Left cardiac atrium (tissue), 4 donors: ENCODE results near the gene SUZ12. TPM values are rescaled to one million over a fixed set of nuclear protein-coding genes. Genes with fewer than 3 reads are reported as not detected.
"Not testable (repeated sequence)": the region's sequence is repeated elsewhere in the genome, so short reads cannot be mapped to it uniquely, and the experiment has no call there.

Experiments
- ATAC-seq, 2 donors: fragments of 200-7000 bp; cut with Tn5 transposase; one replicate each; pipeline ENCODE4 v1.9.1; 2020; ENCODE audit warnings: mild to moderate bottlenecking in 2 of 2, moderate library complexity in 2 of 2
- DNase-seq: peaks from one replicate; pipeline ENCODE4 v3.0.0-alpha.2; 2020
- intact Hi-C, 2 donors: fragments of 100-400 bp; cut with DNase I; formaldehyde crosslinking; loops; one replicate each; pipeline versions ENCODE4 v1.14.1 to v1.15.1; 2022 to 2023
- long read RNA-seq: library from polyadenylated mRNA; unstranded; transcript quantifications from one replicate; pipeline ENCODE4 v2.0.0, GENCODE V29; 2021
- total RNA-seq, 2 donors: library from RNA; stranded (reverse); fragmentation: NEBNext Ultra II Directional; extraction: Animal tissue kit (Norgen Biotek cat#: 25700); gene quantifications; one replicate each; pipeline ENCODE4 v1.2.1, GENCODE V29; 2021
- donor health status: DM: no; HTN: yes; CAD: no.
- donor health status: DM: no; HTN: yes; CAD: no; lungs with severe emphysema.
- donor health status: DM: yes; HTN: yes; CAD: no.
- donor health status: Dilated cardiomyopathy.

Gene SUZ12
- 10 to 100 TPM; 14.0 to 16.9 TPM for total RNA-seq
- long read RNA-seq, full-length matches to known transcripts, result 1 of 3 reads
- long read RNA-seq, partial matches to known transcripts, result 1 of 3 reads
- long read RNA-seq, other reads (novel, unspliced or antisense), result 1 of 3 reads

DNA sequence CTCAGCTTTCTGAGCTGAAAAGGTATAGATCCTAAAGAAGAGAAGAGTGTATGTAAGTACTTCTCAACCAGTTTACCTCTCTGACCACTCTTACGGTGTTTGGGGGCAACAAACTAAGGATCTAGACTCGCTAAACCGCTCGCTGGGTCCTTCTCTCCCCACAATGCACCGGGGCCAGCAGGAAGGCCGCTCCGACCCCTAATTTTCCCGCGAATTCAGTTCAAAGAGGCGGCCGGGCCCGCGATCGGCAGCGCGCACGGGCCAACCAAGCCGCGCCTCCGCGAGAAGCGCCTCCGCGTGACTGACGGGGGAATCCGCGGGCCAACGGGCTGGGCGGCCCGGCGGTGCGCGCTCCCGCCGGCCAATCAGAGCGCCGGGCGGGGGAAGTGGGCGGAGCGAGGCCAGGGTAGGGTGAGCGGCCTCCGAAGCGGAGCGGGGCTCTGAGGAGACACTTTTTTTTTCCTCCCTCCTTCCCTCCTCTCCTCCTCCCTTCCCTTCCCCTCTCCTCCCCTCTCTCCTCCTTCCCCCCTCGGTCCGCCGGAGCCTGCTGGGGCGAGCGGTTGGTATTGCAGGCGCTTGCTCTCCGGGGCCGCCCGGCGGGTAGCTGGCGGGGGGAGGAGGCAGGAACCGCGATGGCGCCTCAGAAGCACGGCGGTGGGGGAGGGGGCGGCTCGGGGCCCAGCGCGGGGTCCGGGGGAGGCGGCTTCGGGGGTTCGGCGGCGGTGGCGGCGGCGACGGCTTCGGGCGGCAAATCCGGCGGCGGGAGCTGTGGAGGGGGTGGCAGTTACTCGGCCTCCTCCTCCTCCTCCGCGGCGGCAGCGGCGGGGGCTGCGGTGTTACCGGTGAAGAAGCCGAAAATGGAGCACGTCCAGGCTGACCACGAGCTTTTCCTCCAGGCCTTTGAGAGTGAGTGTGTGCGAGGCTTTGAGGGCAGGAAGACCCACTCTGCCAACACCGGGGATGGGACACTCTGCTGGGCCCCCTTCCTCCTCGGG, at the start of gene SUZ12:
Gene SUZ12, plus strand, starts transcription at position 393 of the 995 bp plus-strand sequence. Its CDS starts 240 bp downstream, at position 633.
- DNase-seq (peak; percentile 87), ATAC-seq (peak; percentile 100)
- intact Hi-C loops, result not testable (repeated sequence)

GRCh38 chr17:31888124-31888523, 48.7 kb upstream of the SUZ12 start:
- ATAC-seq (no peak), DNase-seq (no peak)
- intact Hi-C loops, result no loop called here

GRCh38 chr17:31900877-31901276, 35.9 kb upstream of the SUZ12 start:
- peak in 1 of 2 donors; percentile 3 for ATAC-seq
- no peak for DNase-seq
- intact Hi-C loops, result no loop called here

DNA sequence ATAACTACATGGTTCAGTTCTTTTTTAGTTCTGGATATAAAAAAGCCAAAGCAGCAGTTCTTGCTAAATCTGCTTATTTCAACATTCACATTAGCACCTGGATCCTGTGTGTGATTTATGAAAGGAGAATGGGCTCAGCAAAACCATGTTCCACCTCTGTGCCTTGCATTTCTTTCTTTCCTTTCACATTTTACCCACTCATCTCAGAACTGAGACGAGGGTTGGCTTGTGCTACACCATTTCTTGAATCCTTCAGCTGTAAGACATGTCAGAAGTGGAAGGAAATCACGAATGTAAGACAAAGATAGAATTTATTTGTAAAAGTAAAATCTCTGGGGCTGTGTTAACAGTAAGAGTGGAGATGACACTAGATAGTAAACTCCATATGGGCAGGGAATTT, 34.1 kb upstream of the SUZ12 start:
- no peak for ATAC-seq
- intact Hi-C loops, result no loop called here
- DNase-seq, result no peak

DNA sequence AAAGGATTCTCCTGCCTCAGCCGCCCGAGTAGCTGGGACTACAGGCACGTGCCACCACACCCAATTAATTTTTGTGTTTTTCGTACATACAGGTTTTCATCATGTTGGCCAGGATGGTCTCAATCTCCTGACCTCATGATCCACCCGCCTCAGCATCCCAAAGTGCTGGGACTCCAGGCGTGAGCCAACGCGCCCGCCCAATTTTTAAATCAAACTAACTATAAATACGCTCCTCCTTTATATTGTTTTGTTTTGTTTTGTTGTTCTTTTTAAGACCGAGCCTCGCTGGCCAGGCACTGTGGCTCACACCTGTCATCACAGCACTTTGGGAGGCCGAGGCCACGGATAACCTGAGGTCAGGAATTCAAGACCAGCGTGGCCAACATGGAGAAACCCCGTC, 33.4 kb upstream of the SUZ12 start:
- ATAC-seq (no peak), DNase-seq (no peak)
- intact Hi-C loops, result no loop called here

- DNase-seq (peak; percentile 61), ATAC-seq (peak in 1 of 2 donors; percentile 44)
- intact Hi-C loops, result no loop called here
Measured at GRCh38 chr17:31907342-31907962, 29.4 kb upstream of the SUZ12 start.

- intact Hi-C loops, result no loop called here
- ATAC-seq (no peak), DNase-seq (no peak)
Measured at GRCh38 chr17:31908386-31908785, 28.4 kb upstream of the SUZ12 start.

- DNase-seq, ATAC-seq, intact Hi-C loops: not testable (repeated sequence)
Measured at GRCh38 chr17:31912705-31913104, 24.1 kb upstream of the SUZ12 start.

DNA sequence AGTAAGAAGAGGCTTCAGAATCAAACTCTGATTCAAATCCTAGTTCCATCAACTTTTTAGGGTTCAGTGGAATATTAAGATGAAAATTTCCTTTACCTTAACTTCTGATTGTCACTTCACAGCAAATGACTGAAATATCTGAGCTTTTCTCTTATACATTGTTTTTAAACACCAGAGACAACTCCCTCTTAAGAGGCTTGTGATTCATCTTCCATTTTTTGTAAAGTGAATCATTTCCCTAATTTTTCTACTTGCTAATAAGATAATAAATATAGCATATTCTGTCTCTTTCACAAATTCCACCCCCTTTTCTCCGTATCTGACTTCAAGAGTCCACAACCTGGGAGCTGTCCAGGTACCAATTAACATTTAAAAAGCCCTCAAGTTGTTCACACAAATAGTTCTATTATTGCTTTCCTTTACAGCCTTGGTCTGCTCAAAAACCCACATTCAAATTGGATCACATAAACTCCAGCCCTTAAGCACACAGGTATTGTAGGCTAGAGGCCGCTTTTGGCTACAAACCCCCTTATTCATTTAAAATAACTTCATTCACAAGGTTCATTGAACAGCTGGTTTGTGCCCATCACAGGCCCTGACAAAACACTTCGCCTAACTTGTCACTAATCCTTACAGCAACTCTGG, 21.2 kb upstream of the SUZ12 start:
- intact Hi-C loops, result no loop called here
- DNase-seq, result no peak
- ATAC-seq, result no peak

DNA sequence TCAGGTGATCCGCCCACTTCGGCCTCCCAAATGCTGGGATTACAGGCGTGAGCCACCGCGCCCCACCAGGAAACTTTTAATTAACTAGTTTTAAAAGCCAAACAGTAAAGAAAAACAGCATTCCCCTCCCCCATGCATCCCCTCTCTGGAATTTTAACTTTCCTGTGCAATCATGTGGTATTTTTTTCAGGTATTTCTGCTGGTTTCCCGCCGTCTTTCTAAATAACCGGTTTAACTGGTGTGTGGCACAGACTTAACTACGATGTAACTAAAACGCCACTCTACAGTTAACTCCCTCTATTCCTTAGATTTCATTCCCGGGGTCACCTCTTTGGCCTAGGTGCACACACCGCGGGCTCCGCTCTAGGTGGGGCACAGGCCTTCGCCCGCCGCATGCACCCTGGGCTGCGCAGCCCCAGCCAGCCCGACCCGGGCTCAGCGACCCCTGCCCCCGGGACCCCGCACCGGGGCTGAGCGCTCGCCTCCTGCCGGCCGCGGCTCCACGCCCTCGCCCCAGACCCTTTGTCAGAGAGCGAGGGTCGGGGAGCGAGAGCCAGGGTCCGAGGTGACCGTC, 20.2 kb upstream of the SUZ12 start:
- ATAC-seq (peak in 1 of 2 donors; percentile 27), DNase-seq (no peak)
- intact Hi-C loops, result no loop called here

DNA sequence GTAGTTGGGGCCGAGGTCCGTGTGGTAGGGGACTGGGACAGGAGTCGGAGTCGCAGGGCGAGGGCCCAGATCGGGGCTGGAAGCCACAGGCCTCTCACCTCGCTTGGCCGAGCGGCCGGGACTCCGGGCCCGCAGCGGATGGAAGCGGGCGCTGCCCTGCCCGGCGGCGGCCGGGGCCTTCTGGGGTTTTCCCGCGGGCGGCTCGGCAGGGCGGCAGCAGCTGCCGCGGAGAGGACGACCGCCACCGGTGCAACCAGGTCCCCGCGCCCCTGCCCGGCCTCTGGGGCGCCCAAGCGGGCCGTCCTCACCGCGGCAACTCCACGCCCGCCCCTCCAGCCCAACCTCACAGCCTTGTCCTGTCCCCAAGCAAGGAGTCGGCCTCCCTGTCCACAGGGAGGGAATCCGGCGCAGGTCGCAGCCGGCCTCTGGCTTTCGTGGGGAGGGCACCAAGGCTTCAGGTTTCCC, 19.7 kb upstream of the SUZ12 start:
- ATAC-seq (peak in 1 of 2 donors; percentile 53), DNase-seq (no peak)
- intact Hi-C loops, result no loop called here

DNA sequence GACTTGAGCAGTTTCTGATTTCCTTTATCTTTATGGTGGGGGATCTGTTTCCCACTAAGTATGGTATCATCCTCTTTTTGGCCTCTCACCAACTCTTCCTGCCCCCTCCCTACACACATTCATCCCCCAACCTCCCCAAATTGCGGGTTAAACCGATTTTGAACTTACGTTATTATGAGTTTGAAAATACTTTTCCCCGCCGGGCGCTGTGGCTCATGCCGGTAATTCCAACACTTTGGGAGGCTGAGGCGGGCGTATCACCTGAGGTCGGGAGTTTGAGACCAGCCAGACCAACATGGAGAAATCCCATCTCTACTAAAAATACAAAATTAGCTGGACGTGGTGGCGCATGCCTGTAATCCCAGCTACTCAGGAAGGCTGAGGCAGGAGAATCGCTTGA, 19.1 kb upstream of the SUZ12 start:
- intact Hi-C loops, ATAC-seq, DNase-seq: not testable (repeated sequence)

- intact Hi-C loops, result no loop called here
- no peak for DNase-seq
- ATAC-seq, result no peak
Measured at GRCh38 chr17:31918701-31919128, 18.1 kb upstream of the SUZ12 start.

DNA sequence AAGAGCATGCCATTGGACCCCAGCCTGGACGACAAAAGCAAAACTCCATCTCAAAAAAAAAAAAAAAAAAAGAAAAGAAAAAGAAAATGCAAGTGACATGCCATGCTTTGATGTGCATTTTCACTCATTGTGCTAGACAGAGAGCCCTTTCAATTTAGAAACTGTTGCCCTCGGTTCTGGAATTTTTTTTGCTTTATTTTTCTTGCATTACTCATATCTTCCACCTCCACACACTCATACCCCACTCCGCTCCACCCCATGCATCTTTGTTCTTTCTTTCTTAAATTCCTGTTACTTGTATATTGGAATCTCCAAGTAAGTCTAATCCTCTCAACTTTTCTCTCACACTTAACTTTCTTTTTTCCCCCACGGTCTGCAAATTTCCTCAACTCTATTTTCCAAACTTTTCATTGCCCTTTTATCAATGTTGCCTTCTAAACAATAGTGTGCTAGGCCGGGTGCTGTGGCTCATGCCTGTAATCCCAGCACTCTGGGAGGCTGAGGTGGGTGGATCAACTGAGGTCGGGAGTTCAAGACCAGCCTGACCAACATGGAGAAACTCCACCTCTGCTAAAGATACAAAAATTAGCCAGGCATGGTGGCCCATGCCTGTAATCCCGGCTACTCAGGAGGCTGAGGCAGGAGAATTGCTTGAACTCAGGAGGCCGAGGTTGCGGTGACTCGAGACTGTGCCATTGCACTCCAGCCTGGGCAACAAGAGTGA, 16.8 kb upstream of the SUZ12 start:
- DNase-seq (no peak), ATAC-seq (no peak)
- intact Hi-C loops, result no loop called here

DNA sequence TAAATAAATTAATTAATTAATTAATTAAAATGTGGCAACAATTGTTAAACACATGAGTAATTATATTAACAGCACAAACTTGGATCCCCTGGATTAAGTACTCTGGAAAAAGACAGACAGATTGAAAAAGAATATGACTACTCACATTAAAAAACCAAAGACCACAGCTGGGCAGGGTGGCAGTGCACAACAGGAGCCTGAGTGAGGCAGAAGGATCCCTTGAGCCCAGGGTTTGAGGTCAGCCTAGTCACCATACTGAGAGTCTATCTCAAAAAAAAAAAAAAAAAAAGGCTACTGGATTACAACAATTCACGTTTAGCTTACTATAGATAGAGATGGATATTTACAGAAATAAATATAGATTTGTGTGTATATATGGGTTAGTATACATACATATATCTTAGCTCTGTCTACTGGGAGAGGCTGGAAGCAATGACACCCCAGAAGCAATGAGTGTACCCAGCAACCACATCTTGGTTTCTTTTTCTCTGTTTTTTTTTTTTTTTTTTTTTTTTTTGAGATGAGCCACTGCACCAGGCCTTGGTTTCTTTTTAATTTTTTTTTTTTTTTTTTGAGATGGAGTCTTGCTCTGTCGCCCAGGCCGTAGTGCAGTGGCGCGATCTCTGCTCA, 10.6 kb upstream of the SUZ12 start:
- intact Hi-C loops, result no loop called here
- DNase-seq (no peak), ATAC-seq (no peak)

DNA sequence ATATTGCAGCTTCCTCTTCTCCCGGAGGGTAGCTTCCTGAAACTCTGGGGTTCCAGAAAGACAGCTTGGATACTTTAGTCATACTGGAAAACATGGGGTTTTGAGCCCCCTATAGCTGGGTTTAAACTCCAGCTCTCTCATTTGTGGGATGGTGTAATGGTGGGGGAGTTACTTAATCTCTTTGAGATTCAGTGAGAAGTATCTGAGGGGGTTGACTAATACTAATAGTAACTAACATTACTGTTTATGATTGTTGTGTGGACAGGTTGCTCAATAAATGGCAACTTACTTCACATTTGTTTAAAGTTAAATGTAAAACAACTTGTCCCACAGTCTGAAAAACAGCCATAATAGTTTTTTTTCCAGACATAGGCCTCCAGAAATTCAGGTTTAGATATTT, 5.1 kb upstream of the SUZ12 start:
- ATAC-seq (no peak), DNase-seq (no peak)
- intact Hi-C loops, result no loop called here

DNA sequence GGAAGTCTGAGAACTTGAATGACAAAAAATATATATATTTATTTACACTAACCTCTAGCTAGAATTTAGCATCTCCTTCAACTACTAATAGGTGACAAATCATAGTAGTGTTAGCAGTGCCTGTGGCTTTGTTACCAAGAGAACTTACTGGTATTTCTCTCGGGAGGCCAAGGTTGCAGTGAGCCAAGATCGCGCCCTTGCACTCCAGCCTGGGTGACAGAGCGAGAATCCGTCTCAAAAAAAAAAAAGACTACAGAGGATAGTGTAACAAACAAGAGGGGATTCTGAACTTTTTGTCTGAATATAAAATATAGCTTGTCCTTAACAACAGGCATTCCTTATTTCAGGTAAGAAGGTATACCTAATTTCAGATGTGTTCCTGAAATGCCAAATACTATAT, 1.3 kb upstream of the SUZ12 start:
- intact Hi-C loops, result no loop called here
- ATAC-seq (no peak), DNase-seq (no peak)
